ENCODE measurements around the gene ZC3H14.

DNA sequence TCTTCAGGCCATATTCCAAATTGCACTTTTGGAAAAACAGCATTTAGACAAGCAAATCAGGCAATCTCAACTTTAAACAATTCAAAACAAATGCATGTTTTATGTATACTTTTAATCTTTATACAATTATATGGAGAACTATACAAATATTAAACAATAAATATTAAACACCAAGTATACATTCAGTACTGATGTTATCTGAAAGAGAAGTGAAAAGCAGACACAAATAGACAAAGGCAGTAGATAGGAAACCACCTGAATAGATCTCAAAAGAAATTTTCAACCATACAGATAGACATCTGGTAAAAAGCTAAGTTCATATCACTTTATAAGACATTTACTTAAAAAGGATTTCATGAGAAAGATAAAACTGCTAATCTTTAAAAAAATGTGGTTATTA is 65.2 kb downstream of the ZC3H14 start:
- TF ChIP-seq, protein P1, sequence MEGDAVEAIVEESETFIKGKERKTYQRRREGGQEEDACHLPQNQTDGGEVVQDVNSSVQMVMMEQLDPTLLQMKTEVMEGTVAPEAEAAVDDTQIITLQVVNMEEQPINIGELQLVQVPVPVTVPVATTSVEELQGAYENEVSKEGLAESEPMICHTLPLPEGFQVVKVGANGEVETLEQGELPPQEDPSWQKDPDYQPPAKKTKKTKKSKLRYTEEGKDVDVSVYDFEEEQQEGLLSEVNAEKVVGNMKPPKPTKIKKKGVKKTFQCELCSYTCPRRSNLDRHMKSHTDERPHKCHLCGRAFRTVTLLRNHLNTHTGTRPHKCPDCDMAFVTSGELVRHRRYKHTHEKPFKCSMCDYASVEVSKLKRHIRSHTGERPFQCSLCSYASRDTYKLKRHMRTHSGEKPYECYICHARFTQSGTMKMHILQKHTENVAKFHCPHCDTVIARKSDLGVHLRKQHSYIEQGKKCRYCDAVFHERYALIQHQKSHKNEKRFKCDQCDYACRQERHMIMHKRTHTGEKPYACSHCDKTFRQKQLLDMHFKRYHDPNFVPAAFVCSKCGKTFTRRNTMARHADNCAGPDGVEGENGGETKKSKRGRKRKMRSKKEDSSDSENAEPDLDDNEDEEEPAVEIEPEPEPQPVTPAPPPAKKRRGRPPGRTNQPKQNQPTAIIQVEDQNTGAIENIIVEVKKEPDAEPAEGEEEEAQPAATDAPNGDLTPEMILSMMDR (IDR thresholded peaks at IDR 0.05) = no peak
- no peak for TF ChIP-seq POLR2A (IDR thresholded peaks at IDR 0.05)

Data from tibial nerve (tissue), 3 donors.